Stimulated activated memory B cell treated with anti-CD40 and anti-IgM and Interleukin-4, amounts not matched to agents 10 μg/mL and 1 μg/mL and 100 μg/mL, for 72 hours (primary cell): Measurements from ENCODE around the gene USP8.
A peak's percentile ranks its signal among the peaks of the same experiment; 100 is the strongest.
"Not testable (repeated sequence)": the region's sequence is repeated elsewhere in the genome, so short reads cannot be mapped to it uniquely, and the experiment has no call there.

Experiments
- ATAC-seq: fragments of 150-1000 bp; cut with Tn5 transposase; 2 replicates; pipeline ENCODE4 v1.10.0; 2021
- H3K27ac Mint-ChIP-seq: one replicate; pipeline ENCODE4 v1.8.0; 2022; ENCODE audit warnings: mild to moderate bottlenecking, mixed read lengths
- H3K27me3 Mint-ChIP-seq: one replicate; pipeline ENCODE4 v1.8.0; 2022; ENCODE audit warnings: mixed read lengths
- H3K36me3 Mint-ChIP-seq: one replicate; pipeline ENCODE4 v1.8.0; 2022; ENCODE audit warnings: mixed read lengths
- H3K4me1 Mint-ChIP-seq: one replicate; pipeline ENCODE4 v1.8.0; 2022; ENCODE audit warnings: mixed read lengths
- H3K4me3 Mint-ChIP-seq: one replicate; pipeline ENCODE4 v1.8.0; 2022; ENCODE audit warnings: mild to moderate bottlenecking, moderate library complexity, mixed read lengths
- H3K9me3 Mint-ChIP-seq: one replicate; pipeline ENCODE4 v1.8.0; 2022; ENCODE audit warnings: mixed read lengths

USP8 gene

DNA sequence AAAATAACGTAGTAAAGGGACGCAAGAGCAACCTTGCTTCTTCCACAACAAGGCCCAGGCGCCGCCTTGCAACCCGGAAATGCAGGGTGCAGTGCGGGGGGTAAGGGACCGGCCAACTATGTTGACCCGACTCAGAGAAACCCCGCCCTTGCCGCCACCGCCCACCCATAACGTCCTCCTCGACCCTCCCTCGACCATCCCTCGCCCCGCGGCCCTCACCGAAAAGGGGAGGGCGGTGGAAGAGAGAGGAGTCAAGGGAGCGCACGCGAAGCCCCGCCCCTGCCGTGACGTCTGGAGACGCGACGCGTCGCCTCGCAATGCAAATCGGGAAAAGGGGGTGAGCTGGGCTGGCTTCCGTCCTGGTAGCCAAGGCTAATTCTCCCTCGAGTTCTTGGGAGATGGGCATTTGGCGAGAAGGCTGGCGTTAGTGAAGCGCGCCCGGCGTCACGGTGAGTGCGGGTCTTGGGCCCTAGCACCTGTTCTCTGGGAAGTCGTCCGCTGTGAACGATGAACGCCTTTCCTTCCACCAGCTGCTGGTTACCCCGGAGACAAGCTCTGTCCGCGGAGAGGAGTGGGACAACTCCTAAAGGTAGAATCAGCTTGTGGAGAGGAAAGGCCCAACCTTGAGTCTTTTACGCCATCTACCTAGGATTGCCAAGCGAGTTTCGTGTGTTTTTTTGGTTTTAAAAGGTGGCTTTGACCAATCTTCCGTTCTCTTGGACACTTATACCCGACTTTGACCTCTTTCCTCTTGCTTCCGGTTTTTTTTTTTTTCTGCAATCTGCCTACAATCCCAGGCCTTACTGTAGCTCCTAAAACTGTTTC lies at the start of gene USP8:
TSS of gene USP8 (plus strand) at position 340 of the 825 bp plus-strand sequence. CDS start 14,669 bp downstream, outside the sequence.
- Mint-ChIP-seq H3K4me1 (peaks cover 28% of the 10 kb centered on the region), H3K27me3 (no peaks in the 10 kb centered on the region), H3K9me3 (no peaks in the 10 kb centered on the region), H3K36me3 (peaks cover 11% of the 10 kb centered on the region), H3K27ac (peak within 1 kb of the TSS; percentile 90), H3K4me3 (peak within 1 kb of the TSS; percentile 95)
- ATAC-seq = peak; percentile 99

DNA sequence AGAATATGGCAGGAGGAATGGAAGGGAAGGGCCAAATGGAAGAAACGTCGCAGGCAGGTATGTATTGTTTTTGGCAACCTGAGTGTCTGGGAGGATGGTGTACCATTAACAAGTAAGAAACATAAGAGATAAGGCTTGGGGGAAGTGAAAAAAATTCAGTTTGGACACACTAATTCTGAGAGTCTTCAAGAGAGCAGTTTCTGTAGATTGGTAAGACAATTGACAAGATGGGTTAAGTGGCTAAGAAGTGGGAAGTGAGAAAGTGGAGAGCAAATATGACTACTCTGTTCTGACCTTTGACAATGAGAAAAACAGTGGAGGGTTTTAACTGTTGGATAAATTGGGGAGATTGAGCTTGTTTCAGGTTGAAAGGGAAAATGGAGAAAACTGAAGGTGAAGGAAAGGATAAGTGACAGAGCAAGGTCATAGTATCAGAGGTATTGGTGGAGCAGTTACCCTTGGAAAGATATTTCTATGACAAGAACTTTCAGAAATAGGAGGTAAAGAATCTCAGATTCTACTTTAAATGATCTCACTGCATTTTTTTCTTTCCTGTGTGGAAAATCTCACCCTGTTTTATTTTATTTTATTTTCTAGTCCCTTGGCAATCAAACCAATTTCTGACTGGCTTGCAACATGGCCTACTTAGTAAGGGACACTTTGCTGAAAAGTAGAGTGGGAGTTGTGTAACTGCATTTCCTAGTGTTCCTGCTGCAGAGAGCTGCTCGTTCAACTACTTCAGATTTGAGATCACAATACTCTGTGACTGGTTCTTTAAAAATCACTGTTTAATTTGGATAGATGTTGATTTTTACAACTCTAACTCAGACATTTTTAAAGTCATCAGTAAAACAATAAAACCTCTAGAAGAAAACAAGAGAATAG lies 46.1 kb upstream of the USP8 start:
- Mint-ChIP-seq H3K4me1 (peaks cover 26% of the 10 kb centered on the region), H3K27me3 (no peaks in the 10 kb centered on the region)
- peak; percentile 96 for ATAC-seq

DNA sequence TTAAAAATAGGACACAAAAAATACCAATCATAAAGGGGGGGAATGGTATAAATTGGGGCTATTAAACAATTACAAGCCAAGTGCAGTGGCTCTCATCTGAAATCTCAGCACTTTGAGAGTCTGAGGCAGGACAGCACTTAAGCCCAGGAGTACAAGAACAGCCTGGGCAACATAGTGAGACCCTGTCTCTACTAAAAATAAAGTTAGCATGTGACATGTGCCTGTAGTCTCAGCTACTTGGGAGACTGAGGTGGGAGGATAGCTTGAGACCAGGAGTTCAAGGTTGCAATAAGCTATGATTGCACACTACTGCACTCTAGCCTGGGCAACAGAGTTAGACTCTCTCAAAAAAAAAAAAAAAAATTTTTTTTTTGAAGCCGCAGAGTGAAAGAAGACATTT lies 45.4 kb upstream of the USP8 start:
- no peaks in the 10 kb centered on the region for H3K27me3 Mint-ChIP-seq

More for the DNA sequence above, 46.1 kb upstream of the USP8 start:
- Mint-ChIP-seq H3K4me3 (peak overlapping the region; percentile 55), H3K9me3 (no peaks in the 10 kb centered on the region), H3K27ac (peak overlapping the region; percentile 79), H3K36me3 (no peaks in the 10 kb centered on the region)

DNA sequence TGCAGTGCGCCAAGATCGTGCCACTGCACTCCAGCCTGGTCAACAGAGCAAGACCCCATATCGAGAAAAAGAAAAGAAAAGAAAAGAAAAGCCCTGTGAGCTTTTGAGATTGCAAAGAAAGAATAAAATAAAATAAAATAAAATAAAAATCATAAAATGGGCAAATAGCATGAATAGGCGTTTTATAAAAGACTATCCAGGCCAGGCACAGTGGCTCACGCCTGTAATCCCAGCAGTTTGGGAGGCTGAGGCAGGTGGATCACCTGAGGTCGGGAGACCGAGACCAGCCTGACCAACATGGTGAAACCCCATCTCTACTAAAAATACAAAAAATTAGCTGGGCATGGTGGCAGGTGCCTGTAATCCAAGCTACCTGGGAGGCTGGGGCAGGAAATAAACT lies 44.8 kb upstream of the USP8 start:
- H3K27me3 Mint-ChIP-seq, H3K4me3 Mint-ChIP-seq, ATAC-seq, H3K36me3 Mint-ChIP-seq, H3K9me3 Mint-ChIP-seq, H3K27ac Mint-ChIP-seq: not testable (repeated sequence)
- peaks cover 26% of the 10 kb centered on the region for H3K4me1 Mint-ChIP-seq

More for the DNA sequence above, 45.4 kb upstream of the USP8 start:
- Mint-ChIP-seq H3K36me3 (no peaks in the 10 kb centered on the region), H3K4me1 (peaks cover 26% of the 10 kb centered on the region), H3K9me3 (no peaks in the 10 kb centered on the region), H3K27ac (peak overlapping the region; percentile 79), H3K4me3 (peak overlapping the region; percentile 32)
- ATAC-seq = no peak

DNA sequence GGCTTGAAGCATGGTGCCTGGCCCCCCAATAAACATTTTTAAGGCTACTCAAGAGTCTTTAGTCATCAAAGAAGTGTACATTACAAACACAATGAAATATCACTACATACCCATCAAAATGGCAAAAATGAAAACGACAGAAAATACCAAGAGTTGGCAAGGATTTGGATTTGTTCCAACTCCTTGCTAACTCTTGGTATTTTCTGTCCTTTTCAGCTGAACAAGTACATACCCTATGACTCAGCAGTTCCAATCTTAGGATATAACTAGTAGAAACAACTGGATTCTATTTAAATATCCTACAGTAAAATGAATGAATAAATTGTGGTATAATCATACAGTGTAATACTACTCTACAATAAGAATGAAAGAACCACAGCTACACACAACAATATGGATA lies 44.1 kb upstream of the USP8 start:
- H3K4me3 Mint-ChIP-seq = no peak overlapping the region
- no peak for ATAC-seq
- H3K36me3 Mint-ChIP-seq = no peaks in the 10 kb centered on the region

DNA sequence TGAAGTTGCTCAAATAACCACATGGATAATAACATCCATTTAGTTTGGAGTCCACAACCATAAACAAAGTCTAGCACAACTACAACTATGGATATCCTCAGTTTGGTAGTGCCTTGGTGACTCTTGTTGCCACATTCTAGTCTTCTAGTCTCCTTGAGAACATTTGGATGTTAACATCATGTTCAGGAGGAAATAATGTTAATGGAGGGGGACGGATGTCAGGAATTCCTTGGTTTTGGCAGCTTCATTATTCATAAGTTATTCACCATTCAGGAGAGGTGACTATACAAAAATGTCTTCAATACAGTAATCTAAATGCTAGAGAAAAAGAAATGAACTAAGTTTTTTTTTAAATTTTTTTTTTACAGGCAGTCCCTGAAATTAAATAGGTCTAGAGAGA lies 42.8 kb upstream of the USP8 start:
- Mint-ChIP-seq H3K36me3 (no peaks in the 10 kb centered on the region), H3K27ac (no peak overlapping the region), H3K9me3 (no peaks in the 10 kb centered on the region), H3K4me1 (peaks cover 27% of the 10 kb centered on the region), H3K4me3 (no peak overlapping the region), H3K27me3 (no peaks in the 10 kb centered on the region)
- ATAC-seq = no peak

More for the DNA sequence above, 44.1 kb upstream of the USP8 start:
- no peaks in the 10 kb centered on the region for H3K9me3 Mint-ChIP-seq
- peaks cover 26% of the 10 kb centered on the region for H3K4me1 Mint-ChIP-seq
- no peaks in the 10 kb centered on the region for H3K27me3 Mint-ChIP-seq
- H3K27ac Mint-ChIP-seq = no peak overlapping the region

DNA sequence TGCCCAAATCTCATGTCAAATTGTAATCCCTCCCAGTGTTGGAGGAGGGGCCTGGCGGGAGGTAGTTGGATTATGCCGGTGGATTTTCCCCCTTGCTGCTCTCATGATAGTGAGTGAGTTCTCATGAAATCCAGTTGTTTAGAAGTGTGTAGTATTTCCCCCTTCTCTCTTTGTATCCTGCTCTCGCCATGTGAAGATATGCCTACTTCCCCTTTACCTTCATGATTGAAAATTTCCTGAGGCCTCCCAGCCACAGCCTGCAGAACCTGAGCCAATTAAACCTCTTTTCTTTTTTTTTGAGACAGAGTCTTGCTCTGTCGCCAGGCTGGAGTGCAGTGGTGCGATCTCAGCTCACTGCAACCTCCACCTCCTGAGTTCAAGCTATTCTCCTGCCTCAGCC lies 41.8 kb upstream of the USP8 start:
- H3K4me3 Mint-ChIP-seq, H3K9me3 Mint-ChIP-seq, H3K36me3 Mint-ChIP-seq, ATAC-seq, H3K27me3 Mint-ChIP-seq: not testable (repeated sequence)
- Mint-ChIP-seq H3K4me1 (peaks cover 26% of the 10 kb centered on the region), H3K27ac (peak overlapping the region; percentile 15)

DNA sequence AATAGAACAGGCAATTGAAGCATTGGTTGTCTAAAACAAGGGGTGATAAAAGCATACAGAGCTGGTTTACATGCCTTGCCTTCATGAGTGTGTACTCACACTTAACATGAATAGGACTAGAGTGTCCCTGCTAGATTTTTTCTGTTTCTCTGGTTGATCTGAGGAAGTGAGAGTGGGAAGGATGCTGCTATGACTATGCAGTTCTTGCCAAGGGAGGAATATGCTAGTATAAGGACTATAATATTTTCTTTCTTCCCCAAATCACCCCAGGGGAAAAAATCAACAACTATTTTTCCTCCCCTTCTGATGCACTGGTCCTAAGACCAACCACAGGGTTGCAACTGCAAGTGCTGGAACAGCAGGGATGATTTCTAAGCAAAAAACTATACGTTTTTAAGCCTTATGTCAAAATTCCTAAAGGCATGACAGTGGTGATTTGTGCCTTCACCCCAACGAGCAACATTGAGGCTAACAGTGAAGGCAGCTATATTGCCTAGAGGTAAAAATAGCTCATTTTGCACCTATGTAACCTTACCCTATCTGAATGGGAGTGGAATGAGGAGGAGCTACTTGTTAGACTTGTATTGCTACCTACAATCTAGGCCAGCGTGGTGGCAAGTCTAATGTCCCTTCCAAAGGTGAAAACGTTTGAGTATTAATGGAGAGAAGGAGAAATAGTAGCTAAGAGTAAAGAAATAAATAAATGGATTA lies 33.5 kb upstream of the USP8 start:
- Mint-ChIP-seq H3K27me3 (no peaks in the 10 kb centered on the region), H3K27ac (peak overlapping the region; percentile 47), H3K36me3 (no peaks in the 10 kb centered on the region), H3K4me1 (peaks cover 15% of the 10 kb centered on the region), H3K4me3 (no peak overlapping the region), H3K9me3 (no peaks in the 10 kb centered on the region)
- peak; percentile 90 for ATAC-seq

- not testable (repeated sequence) for H3K36me3 Mint-ChIP-seq, H3K4me3 Mint-ChIP-seq, H3K9me3 Mint-ChIP-seq, ATAC-seq, H3K27ac Mint-ChIP-seq, H3K27me3 Mint-ChIP-seq
- peaks cover 14% of the 10 kb centered on the region for H3K4me1 Mint-ChIP-seq
Measured at GRCh38 chr15:50391561-50391960, 32.6 kb upstream of the USP8 start.

DNA sequence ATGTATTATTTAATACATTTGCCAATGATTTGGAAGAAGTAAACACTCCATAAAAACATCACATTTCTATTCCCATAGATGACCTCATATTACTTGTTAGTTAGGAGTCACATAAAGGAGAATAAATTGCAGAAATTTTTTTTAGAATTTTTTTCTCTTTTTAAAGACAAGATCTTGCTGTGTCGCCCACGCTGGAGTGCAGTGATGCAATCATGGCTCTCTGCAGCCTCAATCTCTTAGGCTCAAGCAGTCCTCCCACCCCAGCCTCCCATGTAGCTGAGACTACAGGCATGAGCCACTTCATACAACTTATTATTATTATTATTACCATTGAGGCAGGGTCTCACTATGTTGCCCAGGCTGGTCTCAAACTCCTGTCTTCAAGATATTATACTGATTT lies 12.3 kb upstream of the USP8 start:
- H3K27me3 Mint-ChIP-seq = no peaks in the 10 kb centered on the region
- H3K4me1 Mint-ChIP-seq = no peaks in the 10 kb centered on the region
- no peaks in the 10 kb centered on the region for H3K9me3 Mint-ChIP-seq
- no peak for ATAC-seq
- H3K36me3 Mint-ChIP-seq = no peaks in the 10 kb centered on the region
- H3K27ac Mint-ChIP-seq = no peak overlapping the region
- no peak overlapping the region for H3K4me3 Mint-ChIP-seq

GRCh38 chr15:50414624-50415023 lies 9.6 kb upstream of the USP8 start:
- no peak overlapping the region for H3K27ac Mint-ChIP-seq

GRCh38 chr15:50415752-50416404 lies 8.3 kb upstream of the USP8 start:
- H3K27me3 Mint-ChIP-seq = no peaks in the 10 kb centered on the region
- ATAC-seq = no peak
- H3K27ac Mint-ChIP-seq = no peak overlapping the region
- H3K4me3 Mint-ChIP-seq = no peak overlapping the region
- H3K36me3 Mint-ChIP-seq = no peaks in the 10 kb centered on the region
- no peaks in the 10 kb centered on the region for H3K4me1 Mint-ChIP-seq
- H3K9me3 Mint-ChIP-seq = no peaks in the 10 kb centered on the region

More at GRCh38 chr15:50414624-50415023, 9.6 kb upstream of the USP8 start:
- no peak for ATAC-seq
- H3K36me3 Mint-ChIP-seq = no peaks in the 10 kb centered on the region
- H3K27me3 Mint-ChIP-seq = no peaks in the 10 kb centered on the region
- no peaks in the 10 kb centered on the region for H3K9me3 Mint-ChIP-seq
- no peak overlapping the region for H3K4me3 Mint-ChIP-seq
- H3K4me1 Mint-ChIP-seq = no peaks in the 10 kb centered on the region

GRCh38 chr15:50416890-50417289 lies 7.3 kb upstream of the USP8 start:
- H3K36me3 Mint-ChIP-seq = no peaks in the 10 kb centered on the region
- H3K4me1 Mint-ChIP-seq = no peaks in the 10 kb centered on the region
- ATAC-seq = no peak
- H3K27ac Mint-ChIP-seq = no peak overlapping the region
- H3K27me3 Mint-ChIP-seq = no peaks in the 10 kb centered on the region
- no peak overlapping the region for H3K4me3 Mint-ChIP-seq
- H3K9me3 Mint-ChIP-seq = no peaks in the 10 kb centered on the region

DNA sequence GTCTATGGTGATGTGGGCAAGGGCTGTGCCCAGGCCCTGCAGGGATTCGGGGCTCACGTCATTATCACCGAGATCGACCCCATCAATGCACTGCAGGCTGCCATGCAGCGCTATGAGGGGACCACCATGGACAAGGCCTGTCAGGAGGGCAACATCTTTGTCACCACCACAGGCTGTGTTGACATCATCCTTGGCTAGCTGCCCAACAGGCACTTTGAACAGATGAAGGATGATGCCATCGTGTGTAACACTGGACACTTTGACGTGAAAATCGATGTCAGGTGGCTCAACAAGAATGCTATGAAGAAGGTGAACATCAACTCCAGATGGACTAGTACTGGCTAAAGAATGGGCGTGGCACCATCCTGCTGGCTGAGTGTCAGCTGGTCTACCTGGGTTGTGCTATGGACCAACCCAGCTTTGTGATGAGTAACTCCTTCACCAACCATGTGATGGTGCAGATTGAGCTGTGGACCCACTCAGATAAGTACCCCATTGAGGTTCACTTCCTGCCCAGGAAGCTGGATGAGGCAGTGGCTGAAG lies 6.1 kb upstream of the USP8 start:
- Mint-ChIP-seq H3K9me3 (no peaks in the 10 kb centered on the region), H3K4me3 (no peak overlapping the region), H3K36me3 (no peaks in the 10 kb centered on the region), H3K27ac (no peak overlapping the region), H3K4me1 (no peaks in the 10 kb centered on the region), H3K27me3 (no peaks in the 10 kb centered on the region)
- no peak for ATAC-seq
